ENCODE data around the gene PER1. TPM values are rescaled to one million over a fixed set of nuclear protein-coding genes. Genes with fewer than 3 reads are reported as not detected.

Gene PER1
- total and polyA plus RNA-seq, 4 donors, result 93.5 to 238 (median 129) TPM

DNA sequence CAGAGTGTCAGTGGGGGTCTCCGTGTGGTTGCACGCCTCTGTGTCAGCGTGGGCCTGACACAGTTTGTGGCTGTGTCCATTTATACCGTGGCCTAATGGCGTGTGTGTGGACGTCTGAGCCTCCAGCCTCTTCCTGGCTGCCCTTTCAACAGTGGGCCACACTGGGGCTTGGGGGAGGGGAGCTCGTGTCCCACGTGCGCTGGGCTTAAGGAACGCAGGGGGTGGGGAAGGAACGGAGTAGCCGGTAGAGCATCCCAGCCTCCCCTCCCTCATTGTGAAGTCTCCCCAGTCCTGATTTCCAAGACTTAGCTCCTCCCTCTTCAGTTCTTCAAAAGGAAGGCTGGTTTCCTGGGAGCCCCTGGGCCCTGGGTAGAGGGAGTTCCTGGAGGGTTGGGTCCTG lies 18.8 kb downstream of the PER1 start:
- DNase-seq (no peak), ATAC-seq (ENCODE audit: insufficient read depth, low FRiP score) (no peak)
- peaks cover 0 to 10% (median 2%) of the 10 kb centered on the region in 5 donors for H3K4me1 ChIP-seq (ENCODE audit: control insufficient read depth in 5 of 5, insufficient read depth in 5 of 5, low read length in 5 of 5)
- H3K36me3 ChIP-seq (ENCODE audit: control insufficient read depth in 4 of 4, insufficient read depth in 4 of 4, low read length in 4 of 4), result no peaks in the 10 kb centered on the region
- WGBS, 2 donors, result 80 to 82% methylated on average over 12 of the region's 12 CpGs
- H3K9me3 ChIP-seq (ENCODE audit: control insufficient read depth in 4 of 4, insufficient read depth in 3 of 4, low read length in 3 of 4), result no peaks in the 10 kb centered on the region
- no peak overlapping the region for H3K9ac ChIP-seq (ENCODE audit: insufficient read depth in 1 of 2, low read length in 2 of 2)
- H3K27me3 ChIP-seq (ENCODE audit: control insufficient read depth in 3 of 3, insufficient read depth in 3 of 3, low read length in 2 of 3), result peaks cover 0 to 20% (median 8%) of the 10 kb centered on the region in 3 donors
- no peak overlapping the region for H3K27ac ChIP-seq (ENCODE audit: low read depth in 1 of 2, low read length in 1 of 2)
- no peak overlapping the region for H3K4me3 ChIP-seq
- TF ChIP-seq, protein P1, sequence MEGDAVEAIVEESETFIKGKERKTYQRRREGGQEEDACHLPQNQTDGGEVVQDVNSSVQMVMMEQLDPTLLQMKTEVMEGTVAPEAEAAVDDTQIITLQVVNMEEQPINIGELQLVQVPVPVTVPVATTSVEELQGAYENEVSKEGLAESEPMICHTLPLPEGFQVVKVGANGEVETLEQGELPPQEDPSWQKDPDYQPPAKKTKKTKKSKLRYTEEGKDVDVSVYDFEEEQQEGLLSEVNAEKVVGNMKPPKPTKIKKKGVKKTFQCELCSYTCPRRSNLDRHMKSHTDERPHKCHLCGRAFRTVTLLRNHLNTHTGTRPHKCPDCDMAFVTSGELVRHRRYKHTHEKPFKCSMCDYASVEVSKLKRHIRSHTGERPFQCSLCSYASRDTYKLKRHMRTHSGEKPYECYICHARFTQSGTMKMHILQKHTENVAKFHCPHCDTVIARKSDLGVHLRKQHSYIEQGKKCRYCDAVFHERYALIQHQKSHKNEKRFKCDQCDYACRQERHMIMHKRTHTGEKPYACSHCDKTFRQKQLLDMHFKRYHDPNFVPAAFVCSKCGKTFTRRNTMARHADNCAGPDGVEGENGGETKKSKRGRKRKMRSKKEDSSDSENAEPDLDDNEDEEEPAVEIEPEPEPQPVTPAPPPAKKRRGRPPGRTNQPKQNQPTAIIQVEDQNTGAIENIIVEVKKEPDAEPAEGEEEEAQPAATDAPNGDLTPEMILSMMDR (IDR thresholded peaks at IDR 0.05; ENCODE audit: control extremely low read depth, extremely low read depth), result no peak

DNA sequence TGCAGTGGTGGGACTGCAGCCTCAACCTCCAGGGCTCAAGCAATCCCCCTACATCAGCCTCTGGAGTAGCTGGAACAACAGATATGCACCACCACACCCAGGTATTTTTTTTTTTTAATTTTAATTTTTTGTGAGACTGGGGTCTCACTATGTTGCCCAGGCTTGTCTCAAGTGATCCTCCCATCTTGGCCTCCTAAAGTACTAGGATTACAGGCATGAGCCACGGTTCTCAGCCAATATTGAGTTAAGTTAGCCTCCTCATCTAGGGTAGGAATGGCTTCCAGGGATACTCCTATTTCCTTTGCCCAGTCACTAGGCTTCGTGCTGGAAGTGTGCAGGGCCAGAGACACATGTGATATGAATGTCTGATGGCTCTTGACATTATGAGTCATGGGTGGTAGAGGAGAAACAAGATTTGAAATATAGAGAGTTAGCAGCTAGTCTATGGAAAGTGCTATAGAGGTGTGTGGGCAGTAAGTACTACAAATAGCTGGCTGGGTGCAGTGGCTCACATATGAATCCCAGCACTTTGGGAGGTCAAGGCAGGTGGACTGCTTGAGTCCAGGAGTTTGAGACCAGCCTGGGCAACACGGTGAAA lies 20.3 kb downstream of the PER1 start:
- no peak overlapping the region for H3K9ac ChIP-seq (ENCODE audit: insufficient read depth in 1 of 2, low read length in 2 of 2)
- H3K9me3 ChIP-seq (ENCODE audit: control insufficient read depth in 4 of 4, insufficient read depth in 3 of 4, low read length in 3 of 4), result no peaks in the 10 kb centered on the region
- WGBS, 2 donors, result 71 to 89% methylated on average over 3 of the region's 3 CpGs
- ATAC-seq (ENCODE audit: insufficient read depth, low FRiP score) (no peak), DNase-seq (no peak)
- peaks cover 0 to 21% (median 9%) of the 10 kb centered on the region in 3 donors for H3K27me3 ChIP-seq (ENCODE audit: control insufficient read depth in 3 of 3, insufficient read depth in 3 of 3, low read length in 2 of 3)
- no peak overlapping the region for H3K27ac ChIP-seq (ENCODE audit: low read depth in 1 of 2, low read length in 1 of 2)
- TF ChIP-seq, protein P1 (IDR thresholded peaks at IDR 0.05; ENCODE audit: control extremely low read depth, extremely low read depth), result no peak
- H3K4me3 ChIP-seq, result no peak overlapping the region
- H3K36me3 ChIP-seq (ENCODE audit: control insufficient read depth in 4 of 4, insufficient read depth in 4 of 4, low read length in 4 of 4), result no peaks in the 10 kb centered on the region
- H3K4me1 ChIP-seq (ENCODE audit: control insufficient read depth in 5 of 5, insufficient read depth in 5 of 5, low read length in 5 of 5), result peaks cover 0 to 6% (median 0%) of the 10 kb centered on the region in 5 donors

DNA sequence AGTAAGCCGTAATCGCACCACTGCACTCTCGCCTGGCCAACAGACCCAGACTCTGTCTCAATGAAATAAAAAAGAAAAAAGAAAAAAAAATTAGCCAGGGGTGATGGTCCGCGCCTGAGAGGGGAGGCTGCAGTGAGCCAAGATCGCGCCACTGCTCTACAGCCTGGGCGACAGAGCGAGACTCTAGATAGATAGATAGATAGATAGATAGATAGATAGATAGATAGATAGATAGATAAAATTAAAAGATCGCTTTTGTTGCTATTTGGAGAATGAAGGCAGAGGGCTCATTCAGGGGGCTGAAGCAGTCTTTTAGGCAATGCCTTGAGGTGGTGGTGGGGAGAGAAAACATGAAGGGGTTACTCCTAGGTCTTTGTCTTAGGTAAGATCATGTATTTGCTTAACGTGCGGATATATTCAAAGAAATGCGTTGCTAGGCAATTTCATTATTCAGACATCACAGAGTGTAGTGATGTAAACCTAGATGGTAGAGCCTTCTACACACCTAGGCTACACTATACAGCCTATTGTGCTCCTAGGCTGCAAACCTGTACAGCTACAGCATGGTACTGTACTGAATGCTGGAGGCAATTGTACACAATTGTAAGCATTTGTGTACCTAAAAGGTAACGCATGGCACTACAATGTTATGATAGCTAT lies 23.9 kb downstream of the PER1 start:
- Histone ChIP-seq H3K4me1 (ENCODE audit: control insufficient read depth in 5 of 5, insufficient read depth in 5 of 5, low read length in 5 of 5) (peaks cover 0 to 36% (median 18%) of the 10 kb centered on the region in 5 donors), H3K9ac (ENCODE audit: insufficient read depth in 1 of 2, low read length in 2 of 2) (no peak overlapping the region), H3K27me3 (ENCODE audit: control insufficient read depth in 3 of 3, insufficient read depth in 3 of 3, low read length in 2 of 3) (peaks cover 0 to 43% (median 26%) of the 10 kb centered on the region in 3 donors), H3K4me3 (no peak overlapping the region), H3K36me3 (ENCODE audit: control insufficient read depth in 4 of 4, insufficient read depth in 4 of 4, low read length in 4 of 4) (no peaks in the 10 kb centered on the region), H3K27ac (ENCODE audit: low read depth in 1 of 2, low read length in 1 of 2) (no peak overlapping the region), H3K9me3 (ENCODE audit: control insufficient read depth in 4 of 4, insufficient read depth in 3 of 4, low read length in 3 of 4) (no peaks in the 10 kb centered on the region)
- ATAC-seq (ENCODE audit: insufficient read depth, low FRiP score), result no peak
- TF ChIP-seq, protein P1 (IDR thresholded peaks at IDR 0.05; ENCODE audit: control extremely low read depth, extremely low read depth), result no peak
- WGBS, 2 donors, result 79 to 87% methylated on average over 14 of the region's 14 CpGs
- no peak for DNase-seq

Measured in lung (tissue), 12 donors.